Pancreas (tissue), 10 donors: ENCODE data around the gene LRRC61. TPM values are rescaled to one million over a fixed set of nuclear protein-coding genes. Genes with fewer than 3 reads are reported as not detected.
A peak's percentile ranks its signal among the peaks of the same experiment; 100 is the strongest.

ENCODE experiments used
- ATAC-seq, 4 donors: fragments of 200-7000 bp; cut with Tn5 transposase; one replicate each; pipeline versions ENCODE4 v1.8.0 to v1.9.1; 2020; ENCODE audit warnings: mild to moderate bottlenecking in 4 of 4, moderate library complexity in 4 of 4
- DNase-seq, 6 donors: peaks; one replicate each; pipeline ENCODE4 v3.0.0-alpha.2; 2020
- FAIRE-seq: peaks from 2 replicates; lab custom pipeline; 2012; peaks lifted over from hg19 to GRCh38; lab: Jason Lieb, UNC
- H3K27ac ChIP-seq, 4 donors: fragments of 200-600 bp; sonication (generic); 1 replicate in 3 of 4; 2 replicates in 1 of 4; pipeline versions ENCODE4 v1.5.0 to v1.8.0; 2020
- H3K27me3 ChIP-seq, 4 donors: fragments of 200-600 bp; one replicate each; pipeline ENCODE4 v1.8.0; 2021
- H3K36me3 ChIP-seq, 3 donors: fragments of 200-600 bp; sonication (generic) in 1 of 3; one replicate each; pipeline versions ENCODE4 v1.5.0 to v1.8.0; 2020 to 2021
- H3K4me1 ChIP-seq, 3 donors: fragments of 200-600 bp; one replicate each; pipeline ENCODE4 v1.8.0; 2021
- H3K4me3 ChIP-seq, 4 donors: fragments of 200-600 bp; sonication (generic) in 2 of 4; one replicate each; pipeline versions ENCODE4 v1.5.0 to v1.8.0; 2020 to 2021
- H3K9me3 ChIP-seq, 4 donors: fragments of 200-600 bp; one replicate each; pipeline ENCODE4 v1.8.0; 2021
- WGBS, 2 donors: extraction: QIAGEN DNeasy Blood & Tissue Kit; methylation state at CpG; one replicate each; pipeline ENCODE4 v1.1.7; 2013; 5-methylcytosine and 5-hydroxymethylcytosine counted together
- intact Hi-C, 3 donors: fragments of 100-400 bp; cut with DNase I; formaldehyde crosslinking; loops; one replicate each; pipeline versions ENCODE4 v1.11.1 to v1.14.2; 2022
- polyA plus RNA-seq, 2 donors: library from polyadenylated mRNA; stranded (reverse); fragments of 200-250 nt; gene quantifications; one replicate each; pipeline ENCODE4 v1.2.3, GENCODE V29; 2013
- total RNA-seq, 6 donors: library from RNA; stranded (reverse); fragmentation: NEBNext Ultra II Directional in 4 of 6; extraction: Animal tissue kit (Norgen Biotek cat#: 25700) in 4 of 6; gene quantifications; one replicate each; pipeline versions ENCODE4 v1.2.1 to v1.2.4, GENCODE V29; 2021 to 2023
- TF ChIP-seq, protein P1 (sequence below), 4 donors: fragments of 200-600 bp; sonication (generic) in 3 of 4; IDR thresholded peaks; one replicate each; pipeline versions ENCODE4 v1.5.0 to v1.8.0; 2021; ENCODE audit warnings: antibody characterized with exemption in 4 of 4
- donor health status: healthy with polysubstance abuse.
- donor health status: DM: no; HTN: no; CAD: no; lungs with moderate emphysema.
- donor health status: DM: no; HTN: no; CAD: no.
- donor health status: control.
- donor health status: control.
- donor health status: Bipolar disorder and iron deficiency.
- donor health status: DM: yes; HTN: yes; CAD: no.
- donor health status: DM: no; HTN: no; CAD: no.
- donor health status: DM: no; HTN: no; CAD: no.
- donor health status: DM: yes; HTN: yes; CAD: no.

The LRRC61 gene
- total and polyA plus RNA-seq, 8 donors = 7.1 to 11.2 (median 8.8) TPM

DNA sequence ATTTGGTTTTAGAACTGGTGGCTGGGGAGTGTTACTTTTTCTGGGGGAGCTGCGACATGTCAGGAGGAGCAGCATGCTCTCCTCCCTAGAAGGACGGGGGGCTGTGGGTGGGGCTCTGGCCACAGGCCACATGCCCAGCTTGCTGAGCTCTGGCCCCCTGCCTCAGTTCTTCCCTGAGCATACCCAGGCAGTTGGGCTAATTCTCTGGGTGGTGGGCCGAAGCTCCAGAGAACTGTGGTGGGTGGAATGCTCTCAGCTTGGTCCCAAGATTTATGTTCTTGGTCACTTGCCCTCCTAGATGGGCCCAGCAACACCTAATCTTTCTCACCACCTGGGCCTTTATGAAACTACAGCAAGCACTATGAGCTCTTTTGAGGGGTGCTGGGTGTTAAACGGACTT, 50.9 kb downstream of the LRRC61 start:
- ATAC-seq (no peak), FAIRE-seq (no peak), DNase-seq (no peak)
- WGBS, 2 donors = 91 to 92% methylated on average over 4 of the region's 4 CpGs
- H3K36me3 ChIP-seq = peaks cover 0 to 24% (median 23%) of the 10 kb centered on the region in 3 donors
- no peak overlapping the region for H3K4me3 ChIP-seq
- peaks cover 20 to 58% (median 44%) of the 10 kb centered on the region in 3 donors for H3K4me1 ChIP-seq
- intact Hi-C loops = no loop called here
- no peaks in the 10 kb centered on the region for H3K27me3 ChIP-seq
- TF ChIP-seq, protein P1, sequence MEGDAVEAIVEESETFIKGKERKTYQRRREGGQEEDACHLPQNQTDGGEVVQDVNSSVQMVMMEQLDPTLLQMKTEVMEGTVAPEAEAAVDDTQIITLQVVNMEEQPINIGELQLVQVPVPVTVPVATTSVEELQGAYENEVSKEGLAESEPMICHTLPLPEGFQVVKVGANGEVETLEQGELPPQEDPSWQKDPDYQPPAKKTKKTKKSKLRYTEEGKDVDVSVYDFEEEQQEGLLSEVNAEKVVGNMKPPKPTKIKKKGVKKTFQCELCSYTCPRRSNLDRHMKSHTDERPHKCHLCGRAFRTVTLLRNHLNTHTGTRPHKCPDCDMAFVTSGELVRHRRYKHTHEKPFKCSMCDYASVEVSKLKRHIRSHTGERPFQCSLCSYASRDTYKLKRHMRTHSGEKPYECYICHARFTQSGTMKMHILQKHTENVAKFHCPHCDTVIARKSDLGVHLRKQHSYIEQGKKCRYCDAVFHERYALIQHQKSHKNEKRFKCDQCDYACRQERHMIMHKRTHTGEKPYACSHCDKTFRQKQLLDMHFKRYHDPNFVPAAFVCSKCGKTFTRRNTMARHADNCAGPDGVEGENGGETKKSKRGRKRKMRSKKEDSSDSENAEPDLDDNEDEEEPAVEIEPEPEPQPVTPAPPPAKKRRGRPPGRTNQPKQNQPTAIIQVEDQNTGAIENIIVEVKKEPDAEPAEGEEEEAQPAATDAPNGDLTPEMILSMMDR (IDR thresholded peaks at IDR 0.05) = no peak
- H3K27ac ChIP-seq = no peak overlapping the region
- no peaks in the 10 kb centered on the region for H3K9me3 ChIP-seq

DNA sequence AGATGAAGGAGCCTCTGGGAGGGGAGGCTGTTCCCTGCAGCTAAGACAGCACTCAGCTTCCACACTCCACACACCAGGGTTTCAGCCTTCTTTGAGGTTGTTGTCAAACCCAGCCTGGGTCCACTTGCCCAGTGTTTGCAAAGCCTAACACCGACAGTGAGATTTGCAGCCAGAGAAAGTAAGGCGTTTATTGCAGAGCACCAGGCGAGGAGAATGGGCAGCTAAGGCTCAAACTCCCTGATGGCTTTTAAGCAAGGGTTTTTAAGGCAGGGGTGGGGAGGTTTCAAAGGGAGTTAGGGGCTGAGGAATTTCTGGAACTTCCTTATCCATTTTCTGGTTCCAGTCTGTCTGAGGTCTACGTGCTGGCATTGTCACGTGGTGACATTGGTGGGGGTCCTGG, 51.3 kb downstream of the LRRC61 start:
- Histone ChIP-seq H3K9me3 (no peaks in the 10 kb centered on the region), H3K4me1 (peaks cover 20 to 58% (median 44%) of the 10 kb centered on the region in 3 donors), H3K4me3 (no peak overlapping the region), H3K36me3 (peaks cover 0 to 24% (median 23%) of the 10 kb centered on the region in 3 donors), H3K27me3 (no peaks in the 10 kb centered on the region), H3K27ac (no peak overlapping the region)
- 90 to 95% methylated on average over 5 of the region's 5 CpGs for WGBS, 2 donors
- ATAC-seq = no peak
- TF ChIP-seq, protein P1 (IDR thresholded peaks at IDR 0.05) = no peak
- no peak for FAIRE-seq
- DNase-seq = no peak
- intact Hi-C loops = no loop called here

DNA sequence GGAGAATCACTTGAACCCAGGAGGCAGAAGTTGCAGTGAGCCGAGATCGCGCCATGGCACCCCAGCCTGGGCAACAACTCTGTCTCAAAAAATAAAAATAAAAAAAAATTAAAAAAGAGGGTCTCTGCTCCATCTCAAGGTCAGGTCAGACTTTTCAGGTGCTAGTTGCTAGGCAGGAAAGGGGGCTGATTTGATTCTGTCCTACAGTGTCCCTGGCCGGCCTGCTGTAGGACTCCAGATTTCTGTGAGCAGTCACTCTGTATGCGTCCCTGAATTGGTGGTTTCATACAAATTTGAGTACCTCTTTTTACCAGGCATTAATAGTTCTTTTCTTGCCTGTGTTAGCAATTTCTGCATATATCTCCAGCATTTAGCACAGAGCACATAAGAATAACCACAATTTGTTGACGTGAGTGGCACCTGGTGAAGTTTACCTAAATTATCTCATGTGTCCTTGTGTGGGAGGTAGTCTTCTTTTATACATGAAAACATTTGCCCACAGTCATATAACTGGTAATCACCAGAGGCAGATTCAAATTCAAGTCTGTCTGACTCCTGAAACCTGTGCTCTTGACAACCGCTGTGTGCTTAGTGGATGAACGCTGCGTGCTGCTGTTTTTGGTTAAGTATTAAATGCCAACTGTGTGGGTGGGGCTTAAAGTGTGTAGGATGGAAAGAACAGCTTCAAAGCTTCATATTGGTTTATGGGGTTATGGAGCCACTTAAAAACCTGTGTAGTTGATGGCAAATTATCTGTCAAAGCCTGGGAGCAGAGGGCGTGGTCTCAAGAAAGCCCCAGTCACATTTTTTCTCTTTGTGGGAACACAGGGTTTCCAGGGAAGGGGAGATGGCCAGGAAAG, 52.7 kb downstream of the LRRC61 start:
- intact Hi-C loops = no loop called here
- H3K4me3 ChIP-seq = no peak overlapping the region
- peaks cover 0 to 23% (median 22%) of the 10 kb centered on the region in 3 donors for H3K36me3 ChIP-seq
- TF ChIP-seq, protein P1 (IDR thresholded peaks at IDR 0.05) = no peak
- ATAC-seq = no peak
- peaks cover 20 to 52% (median 32%) of the 10 kb centered on the region in 3 donors for H3K4me1 ChIP-seq
- no peak for DNase-seq
- peak overlapping the region in 2 of 4 donors; percentile 19 to 97 for H3K27ac ChIP-seq
- FAIRE-seq = no peak
- no peaks in the 10 kb centered on the region for H3K9me3 ChIP-seq
- no peaks in the 10 kb centered on the region for H3K27me3 ChIP-seq
- whole genome bisulfite sequencing, 2 donors = 57 to 59% methylated on average over 10 of the region's 10 CpGs

DNA sequence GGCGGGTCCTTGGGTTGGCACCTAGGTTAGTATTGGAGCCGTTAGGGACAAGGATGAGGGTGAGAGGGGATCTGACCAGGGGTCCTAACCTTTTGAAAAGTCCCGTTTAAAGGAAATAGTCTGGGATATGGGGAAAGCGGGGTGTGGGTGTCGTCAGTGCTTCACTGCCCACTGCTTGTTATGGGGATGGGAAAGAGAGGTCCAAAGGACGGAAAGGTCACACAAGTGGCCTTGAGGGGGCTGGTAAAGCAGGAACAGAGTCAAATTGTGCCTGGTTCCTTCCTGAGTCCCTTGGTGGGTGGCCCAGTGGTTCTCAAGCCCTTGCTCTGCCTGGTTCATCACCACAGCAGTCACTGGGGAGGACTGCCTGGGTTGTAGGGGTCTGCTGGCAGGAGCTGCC, 53.4 kb downstream of the LRRC61 start:
- Histone ChIP-seq H3K27ac (peak overlapping the region in 2 of 4 donors; percentile 96 to 97), H3K27me3 (no peaks in the 10 kb centered on the region), H3K9me3 (no peaks in the 10 kb centered on the region), H3K4me3 (no peak overlapping the region), H3K4me1 (peaks cover 20 to 51% (median 31%) of the 10 kb centered on the region in 3 donors), H3K36me3 (peaks cover 0 to 19% (median 17%) of the 10 kb centered on the region in 3 donors)
- TF ChIP-seq, protein P1 (IDR thresholded peaks at IDR 0.05) = no peak
- intact Hi-C loops = no loop called here
- 72 to 74% methylated on average over 6 of the region's 6 CpGs for WGBS, 2 donors
- DNase-seq (no peak), FAIRE-seq (no peak), ATAC-seq (no peak)

DNA sequence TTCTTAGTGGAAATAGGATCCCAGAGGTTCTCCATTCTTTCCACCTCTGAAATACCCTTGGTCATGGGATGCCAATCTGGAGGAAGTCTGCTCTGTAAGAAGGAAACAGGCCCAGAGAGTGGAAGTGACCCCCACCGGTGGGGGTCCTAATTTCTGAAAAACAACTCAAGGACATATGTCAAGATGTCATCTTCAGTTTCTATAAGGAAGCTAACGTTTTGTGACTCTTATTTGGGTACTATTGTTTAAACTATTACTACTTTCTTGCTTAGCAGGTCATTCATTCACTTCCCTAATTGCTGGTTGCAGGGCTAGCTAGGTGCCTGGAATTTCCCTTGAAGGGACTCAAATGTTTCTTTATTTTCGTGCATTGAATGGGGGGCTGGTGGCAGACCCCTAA, 54.0 kb downstream of the LRRC61 start:
- WGBS, 2 donors = 24 to 27% methylated on average over 3 of the region's 3 CpGs
- TF ChIP-seq, protein P1 (IDR thresholded peaks at IDR 0.05) = no peak
- H3K9me3 ChIP-seq = no peaks in the 10 kb centered on the region
- ATAC-seq (no peak), FAIRE-seq (no peak), DNase-seq (no peak)
- no peak overlapping the region for H3K4me3 ChIP-seq
- intact Hi-C loops = no loop called here
- H3K36me3 ChIP-seq = peaks cover 0 to 12% (median 11%) of the 10 kb centered on the region in 3 donors
- peak overlapping the region in 3 of 4 donors; percentile 96 to 98 (median 97) for H3K27ac ChIP-seq
- peaks cover 20 to 51% (median 31%) of the 10 kb centered on the region in 3 donors for H3K4me1 ChIP-seq
- no peaks in the 10 kb centered on the region for H3K27me3 ChIP-seq
